Sigmoid colon (tissue), 3 donors: ENCODE measurements around the gene GDF7.

Experiments
- POLR2A ChIP-seq, 2 donors: fragments of 450-650 bp; IDR thresholded peaks; one replicate each; pipeline ENCODE4 v1.6.1; 2016; ENCODE audit warnings: antibody characterized with exemption in 2 of 2, mild to moderate bottlenecking in 2 of 2, moderate library complexity in 2 of 2
- TF ChIP-seq, protein P1 (sequence below), 4 experiments: fragments of 450-650 bp in 3 of 4; fragments of 200-600 bp in 1 of 4; IDR thresholded peaks; one replicate each; pipeline ENCODE4 v1.5.1; 2016 to 2019; ENCODE audit warnings: antibody characterized with exemption in 4 of 4, mild to moderate bottlenecking in 3 of 4, moderate library complexity in 2 of 4

GRCh38 chr2:20624884-20625485, 42.0 kb upstream of the GDF7 start:
- TF ChIP-seq POLR2A (IDR thresholded peaks at IDR 0.05) = no peak
- TF ChIP-seq, protein P1, sequence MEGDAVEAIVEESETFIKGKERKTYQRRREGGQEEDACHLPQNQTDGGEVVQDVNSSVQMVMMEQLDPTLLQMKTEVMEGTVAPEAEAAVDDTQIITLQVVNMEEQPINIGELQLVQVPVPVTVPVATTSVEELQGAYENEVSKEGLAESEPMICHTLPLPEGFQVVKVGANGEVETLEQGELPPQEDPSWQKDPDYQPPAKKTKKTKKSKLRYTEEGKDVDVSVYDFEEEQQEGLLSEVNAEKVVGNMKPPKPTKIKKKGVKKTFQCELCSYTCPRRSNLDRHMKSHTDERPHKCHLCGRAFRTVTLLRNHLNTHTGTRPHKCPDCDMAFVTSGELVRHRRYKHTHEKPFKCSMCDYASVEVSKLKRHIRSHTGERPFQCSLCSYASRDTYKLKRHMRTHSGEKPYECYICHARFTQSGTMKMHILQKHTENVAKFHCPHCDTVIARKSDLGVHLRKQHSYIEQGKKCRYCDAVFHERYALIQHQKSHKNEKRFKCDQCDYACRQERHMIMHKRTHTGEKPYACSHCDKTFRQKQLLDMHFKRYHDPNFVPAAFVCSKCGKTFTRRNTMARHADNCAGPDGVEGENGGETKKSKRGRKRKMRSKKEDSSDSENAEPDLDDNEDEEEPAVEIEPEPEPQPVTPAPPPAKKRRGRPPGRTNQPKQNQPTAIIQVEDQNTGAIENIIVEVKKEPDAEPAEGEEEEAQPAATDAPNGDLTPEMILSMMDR (IDR thresholded peaks at IDR 0.05) = no peak
